Fibroblast of mammary gland (primary cell): Measurements from ENCODE around the gene ITPKC.

ENCODE experiments used
- DNase-seq: peaks from one replicate; pipeline ENCODE4 v3.0.0-alpha.2; 2010; ENCODE audit warnings: low read depth
- H3K4me3 ChIP-seq: 2 replicates; pipeline ENCODE4 v1.5.1; 2011; ENCODE audit warnings: low read depth, mild to moderate bottlenecking, low read length, moderate library complexity; ENCODE audit not compliant: control insufficient read depth
- TF ChIP-seq, protein P1 (sequence below): conservative IDR thresholded peaks from 2 replicates; pipeline ENCODE4 v1.5.1; 2011; ENCODE audit warnings: low read depth, low read length, inconsistent platforms; ENCODE audit not compliant: control insufficient read depth, insufficient read depth

The ITPKC gene

DNA sequence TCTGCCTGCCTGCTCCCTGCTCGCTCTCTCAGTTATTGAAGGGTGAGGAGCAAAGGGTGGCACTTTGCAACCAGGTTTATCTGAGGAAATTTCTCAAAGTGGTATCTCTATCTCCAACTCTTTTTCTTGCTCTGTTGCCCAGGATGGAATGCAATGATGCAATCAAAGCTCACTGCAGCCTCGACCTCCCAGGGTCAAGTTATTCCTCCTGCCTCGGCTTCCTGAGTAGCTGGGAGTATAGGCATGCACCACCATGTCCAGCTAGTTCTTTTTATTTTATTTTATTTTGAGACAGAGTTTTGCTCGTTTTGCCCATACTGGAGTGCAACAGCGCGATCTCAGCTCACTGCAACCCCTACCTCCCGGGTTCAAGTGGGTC is 28.5 kb downstream of the ITPKC start:
- peak; percentile 51 for DNase-seq
- H3K4me3 ChIP-seq, result no peak overlapping the region
- TF ChIP-seq, protein P1, sequence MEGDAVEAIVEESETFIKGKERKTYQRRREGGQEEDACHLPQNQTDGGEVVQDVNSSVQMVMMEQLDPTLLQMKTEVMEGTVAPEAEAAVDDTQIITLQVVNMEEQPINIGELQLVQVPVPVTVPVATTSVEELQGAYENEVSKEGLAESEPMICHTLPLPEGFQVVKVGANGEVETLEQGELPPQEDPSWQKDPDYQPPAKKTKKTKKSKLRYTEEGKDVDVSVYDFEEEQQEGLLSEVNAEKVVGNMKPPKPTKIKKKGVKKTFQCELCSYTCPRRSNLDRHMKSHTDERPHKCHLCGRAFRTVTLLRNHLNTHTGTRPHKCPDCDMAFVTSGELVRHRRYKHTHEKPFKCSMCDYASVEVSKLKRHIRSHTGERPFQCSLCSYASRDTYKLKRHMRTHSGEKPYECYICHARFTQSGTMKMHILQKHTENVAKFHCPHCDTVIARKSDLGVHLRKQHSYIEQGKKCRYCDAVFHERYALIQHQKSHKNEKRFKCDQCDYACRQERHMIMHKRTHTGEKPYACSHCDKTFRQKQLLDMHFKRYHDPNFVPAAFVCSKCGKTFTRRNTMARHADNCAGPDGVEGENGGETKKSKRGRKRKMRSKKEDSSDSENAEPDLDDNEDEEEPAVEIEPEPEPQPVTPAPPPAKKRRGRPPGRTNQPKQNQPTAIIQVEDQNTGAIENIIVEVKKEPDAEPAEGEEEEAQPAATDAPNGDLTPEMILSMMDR, result no peak

DNA sequence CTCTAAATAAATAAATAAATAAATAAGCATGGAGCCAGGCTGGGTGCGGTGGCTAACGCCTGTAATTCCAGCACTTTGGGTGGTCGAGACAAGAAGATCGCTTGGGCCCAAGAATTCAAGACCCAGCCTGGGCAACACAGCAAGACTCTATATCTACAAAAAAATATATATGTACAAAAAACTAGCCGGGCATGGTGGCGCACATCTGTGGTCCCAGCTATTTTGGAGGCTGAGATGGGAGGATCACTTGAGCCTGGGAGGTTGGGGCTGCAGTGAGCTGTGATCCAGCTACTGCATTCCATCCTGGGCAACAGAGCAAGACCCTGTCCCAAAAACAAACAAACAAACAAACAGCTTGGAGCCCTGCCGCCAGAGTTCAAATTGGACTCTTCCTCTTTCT is 30.6 kb downstream of the ITPKC start:
- TF ChIP-seq, protein P1, result no peak
- DNase-seq, result no peak
- no peak overlapping the region for H3K4me3 ChIP-seq

DNA sequence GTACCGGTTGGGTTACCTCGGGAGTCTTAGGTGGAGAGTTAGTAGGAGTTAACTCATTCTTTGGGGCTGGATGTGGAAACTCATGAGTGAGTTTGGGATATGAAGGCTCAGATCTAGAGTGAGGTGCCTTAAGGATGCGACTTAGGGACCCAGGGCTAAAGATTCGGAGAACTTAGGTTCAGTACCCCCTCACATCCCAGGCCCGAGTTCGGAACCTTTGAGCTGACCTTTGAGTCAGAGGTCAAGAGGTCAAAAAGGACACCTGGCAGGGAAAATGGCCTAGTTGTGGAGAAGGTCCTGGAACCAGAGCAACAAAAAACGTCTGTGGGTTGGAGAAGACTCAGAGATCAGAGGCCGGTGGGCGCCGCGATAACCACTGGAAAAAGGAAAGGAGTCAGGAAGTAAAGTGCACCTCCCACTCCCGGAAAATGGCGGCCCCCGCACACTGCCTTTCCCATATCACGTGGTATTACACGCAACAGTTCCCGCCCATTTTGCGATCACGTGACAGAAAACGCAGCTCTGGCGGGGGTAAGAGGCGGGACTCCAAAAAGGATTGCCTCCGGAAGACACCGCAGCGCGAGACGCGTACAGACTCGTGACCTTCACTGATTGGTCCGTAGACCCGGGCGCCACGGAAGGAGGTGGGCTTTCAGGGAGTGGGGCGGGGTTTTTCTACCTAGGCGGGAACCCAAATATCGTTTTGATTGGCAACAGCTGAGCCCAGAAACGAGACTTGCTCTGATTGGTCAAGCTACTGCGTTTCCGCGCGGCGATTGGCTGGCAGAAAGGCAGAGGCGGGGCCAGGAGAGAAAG is 33.4 kb downstream of the ITPKC start, which contains the start of gene ACTMAP:
ACTMAP (minus strand) TSS at position 420 of the 816 bp plus-strand sequence. CDS start 674 bp downstream, outside the sequence.
- TF ChIP-seq, protein P1, result no peak
- DNase-seq, result peak; percentile 100
- H3K4me3 ChIP-seq, result peak within 1 kb of the TSS; percentile 79

DNA sequence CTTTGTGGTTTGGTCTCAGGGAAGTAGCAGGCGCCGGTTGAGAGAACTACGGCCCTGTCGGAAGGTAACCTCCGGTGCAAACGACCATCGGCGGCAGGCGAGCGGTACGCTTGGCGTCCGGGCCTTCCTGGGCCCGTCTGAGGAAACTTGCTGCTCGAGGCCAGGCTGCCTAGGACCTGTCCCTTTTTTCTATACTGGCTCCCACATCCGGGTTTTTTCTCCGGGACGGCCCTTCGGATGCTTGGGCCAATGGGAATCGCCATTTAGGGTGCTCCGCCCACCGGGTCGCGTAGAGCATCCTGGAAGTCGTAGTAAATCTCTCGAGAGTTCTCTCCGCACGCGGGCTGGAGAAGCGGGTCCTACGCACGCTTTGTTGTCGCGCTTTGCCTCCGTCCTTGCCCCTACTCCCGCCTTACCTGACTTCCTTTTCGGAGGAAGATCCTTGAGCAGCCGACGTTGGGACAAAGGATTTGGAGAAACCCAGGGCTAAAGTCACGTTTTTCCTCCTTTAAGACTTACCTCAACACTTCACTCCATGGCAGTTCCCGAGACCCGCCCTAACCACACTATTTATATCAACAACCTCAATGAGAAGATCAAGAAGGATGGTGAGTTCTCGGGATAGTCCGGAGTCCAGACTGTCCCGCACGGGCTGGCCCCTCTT is 34.1 kb downstream of the ITPKC start, which contains the start of gene SNRPA:
SNRPA (plus strand) TSS at position 330 of the 664 bp plus-strand sequence; CDS start at position 536, 206 bp downstream.
- peak within 1 kb of the TSS; percentile 79 for H3K4me3 ChIP-seq
- peak; percentile 97 for DNase-seq
- TF ChIP-seq, protein P1, result no peak

DNA sequence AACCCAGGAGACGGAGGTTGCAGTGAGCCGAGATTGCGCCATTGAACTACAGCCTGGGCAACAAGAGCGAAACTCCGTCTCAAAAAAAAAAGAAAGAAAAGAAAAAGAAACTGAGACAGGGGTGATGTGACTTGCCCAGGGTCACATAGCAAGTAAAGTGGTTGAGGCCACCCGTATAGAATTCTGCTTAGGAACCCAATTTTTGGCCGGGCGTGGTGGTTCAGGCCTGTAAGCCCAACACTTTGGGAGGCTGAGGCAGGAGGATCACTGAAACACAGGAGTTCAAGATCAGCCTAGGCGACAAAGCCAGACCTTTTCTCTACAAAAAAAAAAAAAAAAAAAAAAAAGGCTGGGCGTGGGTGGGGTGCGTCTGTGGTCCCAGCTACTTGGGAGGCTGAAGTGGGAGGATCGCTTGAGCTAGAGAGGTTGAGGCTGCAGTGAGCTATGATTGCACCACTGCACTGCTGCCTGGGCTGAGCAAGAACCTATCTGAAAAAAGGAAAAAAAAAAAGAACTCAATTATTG is 35.4 kb downstream of the ITPKC start:
- peak overlapping the region; percentile 79 for H3K4me3 ChIP-seq
- DNase-seq, result no peak
- TF ChIP-seq, protein P1, result no peak

DNA sequence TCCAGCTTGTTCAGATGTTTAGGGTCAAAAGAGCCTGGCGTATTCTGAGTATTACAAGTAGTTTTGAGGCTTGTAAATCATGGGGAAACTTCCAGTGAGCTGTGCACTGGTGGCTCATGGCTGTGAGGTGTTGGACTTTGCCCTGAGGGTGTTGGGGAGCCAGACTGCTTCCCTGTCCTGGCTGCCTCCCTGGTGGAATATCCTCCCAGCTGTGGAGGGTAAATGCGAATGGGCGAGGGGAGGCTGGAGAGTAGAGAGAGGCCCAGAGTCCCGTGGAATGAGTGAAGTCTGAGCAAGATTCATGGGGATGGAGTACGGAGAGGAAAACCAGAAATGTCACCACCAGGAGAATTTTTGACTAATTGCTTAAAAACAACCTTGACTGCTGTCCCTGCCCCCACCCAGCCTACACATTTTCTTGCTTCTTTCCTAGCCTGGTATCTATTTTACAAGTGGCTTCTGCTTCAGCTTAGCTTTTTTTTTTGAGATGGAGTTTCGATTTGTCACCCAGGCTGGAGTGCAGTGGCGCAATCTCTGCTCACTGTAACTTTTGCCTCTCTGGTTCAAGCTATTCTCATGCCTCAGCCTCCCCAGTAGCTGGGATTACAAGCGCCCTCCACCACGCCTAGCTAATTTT is 37.8 kb downstream of the ITPKC start:
- DNase-seq, result peak; percentile 36
- no peak overlapping the region for H3K4me3 ChIP-seq
- TF ChIP-seq, protein P1, result no peak
